BLaER1 treated with 17β-estradiol and CSF1 and Interleukin-3, amounts not matched to agents 10 nM and 100 nM (cell line): ENCODE measurements around the gene MTHFD1L.

Experiments used
- H3K27ac ChIP-seq, 11 experiments: shearing (Covaris generic); formaldehyde crosslinking; 2 replicates each; pipeline ENCODE4 v1.8.1; 2022
- H3K27me3 ChIP-seq, 11 experiments: shearing (Covaris generic); formaldehyde crosslinking; 2 replicates each; pipeline ENCODE4 v1.8.1; 2022
- H3K36me3 ChIP-seq, 11 experiments: shearing (Covaris generic); formaldehyde crosslinking; 2 replicates each; pipeline ENCODE4 v1.8.1; 2022
- H3K4me1 ChIP-seq, 10 experiments: shearing (Covaris generic); formaldehyde crosslinking; 2 replicates each; pipeline ENCODE4 v1.8.1; 2022
- H3K4me2 ChIP-seq, 11 experiments: shearing (Covaris generic); formaldehyde crosslinking; 2 replicates each; pipeline ENCODE4 v1.8.1; 2022
- H3K4me3 ChIP-seq, 10 experiments: shearing (Covaris generic); formaldehyde crosslinking; 2 replicates each; pipeline ENCODE4 v1.8.1; 2022
- H3K9ac ChIP-seq, 11 experiments: shearing (Covaris generic); formaldehyde crosslinking; 2 replicates each; pipeline ENCODE4 v1.8.1; 2022
- H3K9me3 ChIP-seq, 11 experiments: shearing (Covaris generic); formaldehyde crosslinking; replicated peaks in 1 of 11; 2 replicates each; pipeline ENCODE4 v1.8.1; 2022
- H4K20me1 ChIP-seq, 11 experiments: shearing (Covaris generic); formaldehyde crosslinking; 2 replicates each; pipeline ENCODE4 v1.8.1; 2022
- Cebpa-rat ChIP-seq, 11 experiments: shearing (Covaris generic); IDR thresholded peaks; 2 replicates each; pipeline ENCODE4 v1.8.1; 2022

Gene MTHFD1L

GRCh38 chr6:151052021-151052646, 186.6 kb downstream of the MTHFD1L start:
- H3K27ac ChIP-seq: no peak overlapping the region
- no peak overlapping the region for H3K4me3 ChIP-seq
- peaks cover 0 to 10% (median 0%) of the 10 kb centered on the region in 10 experiments; a peak in 3 of 20 replicates for H3K4me1 ChIP-seq
- H3K4me2 ChIP-seq: no peak overlapping the region
- H3K36me3 ChIP-seq: peaks cover 61 to 100% (median 73%) of the 10 kb centered on the region in 11 experiments
- no peak overlapping the region for H3K9ac ChIP-seq
- no peak for TF ChIP-seq Cebpa-rat (IDR thresholded peaks at IDR 0.05)
- peaks cover 12 to 24% (median 19%) of the 10 kb centered on the region in 11 experiments for H3K9me3 ChIP-seq
- peaks cover 0 to 12% (median 0%) of the 10 kb centered on the region in 11 experiments; a peak in 1 of 22 replicates for H4K20me1 ChIP-seq
- no peaks in the 10 kb centered on the region for H3K27me3 ChIP-seq

DNA sequence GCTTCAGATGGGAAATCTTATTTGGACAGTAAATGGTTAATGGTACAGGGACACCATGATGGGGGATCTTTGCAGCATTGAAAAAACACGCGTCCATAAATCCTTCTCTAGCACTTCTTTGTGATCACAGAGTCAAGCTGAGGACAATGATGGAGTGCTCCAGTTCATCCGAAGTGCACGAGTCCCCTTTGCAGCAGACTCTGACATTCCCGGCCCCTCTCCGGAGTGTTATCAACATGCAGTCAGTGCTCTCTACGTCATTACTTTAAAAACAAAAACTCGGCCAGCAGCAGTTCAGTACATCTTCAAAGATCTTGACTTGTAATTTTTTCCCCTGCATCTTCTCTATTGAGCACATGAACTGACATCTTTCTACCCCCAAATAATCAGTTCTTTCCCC, 188.8 kb downstream of the MTHFD1L start:
- Histone ChIP-seq H3K27ac (no peak overlapping the region), H3K4me3 (no peak overlapping the region), H4K20me1 (peaks cover 0 to 12% (median 0%) of the 10 kb centered on the region in 11 experiments; a peak in 2 of 22 replicates), H3K36me3 (peaks cover 53 to 100% (median 66%) of the 10 kb centered on the region in 11 experiments), H3K27me3 (no peaks in the 10 kb centered on the region), H3K9me3 (peaks cover 0 to 4% (median 0%) of the 10 kb centered on the region in 11 experiments; a peak in 1 of 22 replicates), H3K4me1 (peaks cover 8 to 29% (median 21%) of the 10 kb centered on the region in 10 experiments), H3K4me2 (no peak overlapping the region), H3K9ac (no peak overlapping the region)
- TF ChIP-seq Cebpa-rat (IDR thresholded peaks at IDR 0.05): no peak

- H3K4me3 ChIP-seq: no peak overlapping the region
- TF ChIP-seq Cebpa-rat (IDR thresholded peaks at IDR 0.05): no peak
- H3K4me2 ChIP-seq: no peak overlapping the region
- peaks cover 0 to 12% (median 0%) of the 10 kb centered on the region in 11 experiments; a peak in 2 of 22 replicates for H4K20me1 ChIP-seq
- no peak overlapping the region for H3K27ac ChIP-seq
- H3K4me1 ChIP-seq: peaks cover 18 to 42% (median 34%) of the 10 kb centered on the region in 10 experiments
- no peak overlapping the region for H3K9ac ChIP-seq
- H3K27me3 ChIP-seq: no peaks in the 10 kb centered on the region
- no peaks in the 10 kb centered on the region for H3K9me3 ChIP-seq
- peaks cover 51 to 99% (median 60%) of the 10 kb centered on the region in 11 experiments for H3K36me3 ChIP-seq
Observed at GRCh38 chr6:151056230-151056907, 190.9 kb downstream of the MTHFD1L start.

DNA sequence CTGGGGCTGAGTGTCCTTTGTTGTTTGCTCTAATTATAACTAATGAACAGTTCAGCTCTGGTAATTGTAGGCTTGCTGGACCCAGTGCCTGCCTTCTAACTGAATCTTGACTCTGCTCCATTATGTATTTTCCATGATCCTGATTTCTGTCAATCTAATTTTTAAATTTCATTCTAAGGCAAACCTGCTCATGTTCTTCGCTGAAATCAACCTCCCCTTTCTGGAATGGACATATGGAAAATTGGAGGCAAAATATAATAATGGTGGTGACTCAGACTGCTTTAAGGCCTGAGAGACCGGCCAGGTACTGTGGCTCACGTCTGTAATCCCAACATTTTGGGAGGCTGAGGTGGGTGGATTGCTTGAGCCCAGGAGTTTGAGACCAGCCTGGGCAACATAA, 191.6 kb downstream of the MTHFD1L start:
- H3K9me3 ChIP-seq: no peaks in the 10 kb centered on the region
- H3K27me3 ChIP-seq: no peaks in the 10 kb centered on the region
- H3K27ac ChIP-seq: no peak overlapping the region; a peak in 1 of 22 replicates
- H3K36me3 ChIP-seq: peaks cover 51 to 99% (median 60%) of the 10 kb centered on the region in 11 experiments
- peaks cover 18 to 42% (median 34%) of the 10 kb centered on the region in 10 experiments for H3K4me1 ChIP-seq
- no peak overlapping the region for H3K9ac ChIP-seq
- H4K20me1 ChIP-seq: peaks cover 0 to 12% (median 0%) of the 10 kb centered on the region in 11 experiments; a peak in 2 of 22 replicates
- no peak overlapping the region for H3K4me3 ChIP-seq
- no peak overlapping the region for H3K4me2 ChIP-seq
- no peak for TF ChIP-seq Cebpa-rat (IDR thresholded peaks at IDR 0.05)

GRCh38 chr6:151058021-151058733, 192.7 kb downstream of the MTHFD1L start:
- no peak overlapping the region for H3K9ac ChIP-seq
- H3K27me3 ChIP-seq: no peaks in the 10 kb centered on the region
- H3K9me3 ChIP-seq: no peaks in the 10 kb centered on the region
- peak overlapping the region in 9 of 11 experiments; percentile 4 to 73 (median 51); a peak in 10 of 22 replicates for H3K27ac ChIP-seq
- H4K20me1 ChIP-seq: peaks cover 0 to 12% (median 0%) of the 10 kb centered on the region in 11 experiments; a peak in 2 of 22 replicates
- peaks cover 18 to 42% (median 34%) of the 10 kb centered on the region in 10 experiments for H3K4me1 ChIP-seq
- H3K4me3 ChIP-seq: no peak overlapping the region
- H3K4me2 ChIP-seq: peak overlapping the region in 10 of 11 experiments; percentile 14 to 84 (median 58); a peak in 15 of 22 replicates
- peaks cover 46 to 94% (median 57%) of the 10 kb centered on the region in 11 experiments for H3K36me3 ChIP-seq
- no peak for TF ChIP-seq Cebpa-rat (IDR thresholded peaks at IDR 0.05)

DNA sequence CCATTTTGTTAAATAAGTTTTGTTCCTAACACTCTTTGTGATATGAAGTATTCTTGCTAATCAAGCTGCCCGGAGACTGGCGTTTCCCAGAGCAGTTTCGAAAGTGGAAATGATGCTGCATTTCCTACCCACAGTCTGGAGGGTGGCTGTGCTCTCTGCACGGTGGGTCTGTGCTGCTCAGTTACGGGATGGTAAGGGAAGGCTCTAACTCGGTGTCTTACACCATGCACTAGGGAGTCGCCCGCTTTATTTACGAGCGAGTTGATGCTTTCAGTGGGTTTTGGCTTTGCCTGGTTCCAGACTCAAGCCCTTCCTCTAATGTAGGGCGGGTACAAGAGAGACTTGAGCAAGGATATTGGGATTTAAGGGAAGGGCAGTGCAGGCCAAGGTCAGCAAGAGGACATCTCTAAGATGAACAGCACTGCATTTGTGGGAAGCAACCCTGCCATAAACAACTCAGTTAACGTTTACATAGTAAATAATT, 194.2 kb downstream of the MTHFD1L start:
- H3K36me3 ChIP-seq: peaks cover 41 to 90% (median 64%) of the 10 kb centered on the region in 11 experiments
- H3K9me3 ChIP-seq: no peaks in the 10 kb centered on the region
- peaks cover 0 to 12% (median 0%) of the 10 kb centered on the region in 11 experiments; a peak in 2 of 22 replicates for H4K20me1 ChIP-seq
- H3K27me3 ChIP-seq: no peaks in the 10 kb centered on the region
- peak overlapping the region in 1 of 10 experiments; percentile 3; a peak in 2 of 20 replicates for H3K4me3 ChIP-seq
- TF ChIP-seq Cebpa-rat (IDR thresholded peaks at IDR 0.05): 0 out of 22 replicates have a peak, but pooled peaks of 1 of the 11 experiments have one; percentile 27
- peak overlapping the region in 5 of 11 experiments; percentile 0 to 41 (median 19); a peak in 6 of 22 replicates for H3K9ac ChIP-seq
- peaks cover 18 to 42% (median 34%) of the 10 kb centered on the region in 10 experiments for H3K4me1 ChIP-seq
- H3K27ac ChIP-seq: peak overlapping the region in 9 of 11 experiments; percentile 28 to 73 (median 51); a peak in 17 of 22 replicates
- H3K4me2 ChIP-seq: peak overlapping the region; percentile 38 to 84 (median 55)

GRCh38 chr6:151060096-151060765, 194.7 kb downstream of the MTHFD1L start:
- Histone ChIP-seq H3K27me3 (no peaks in the 10 kb centered on the region), H3K27ac (peak overlapping the region in 9 of 11 experiments; percentile 28 to 73 (median 45); a peak in 15 of 22 replicates), H3K9me3 (peaks cover 0 to 5% (median 3%) of the 10 kb centered on the region in 11 experiments; a peak in 6 of 22 replicates), H3K36me3 (peaks cover 47 to 90% (median 70%) of the 10 kb centered on the region in 11 experiments), H3K4me3 (no peak overlapping the region; a peak in 1 of 20 replicates), H4K20me1 (peaks cover 0 to 15% (median 0%) of the 10 kb centered on the region in 11 experiments; a peak in 2 of 22 replicates), H3K9ac (peak overlapping the region in 3 of 11 experiments; percentile 12 to 41 (median 31); a peak in 4 of 22 replicates), H3K4me1 (peaks cover 18 to 42% (median 34%) of the 10 kb centered on the region in 10 experiments), H3K4me2 (peak overlapping the region in 10 of 11 experiments; percentile 38 to 84 (median 58); a peak in 20 of 22 replicates)
- no peak for TF ChIP-seq Cebpa-rat (IDR thresholded peaks at IDR 0.05)
